NCI-H69 (cell line): ENCODE measurements around the gene OR7A5.
"Not testable (repeated sequence)": the region's sequence is repeated elsewhere in the genome, so short reads cannot be mapped to it uniquely, and the experiment has no call there.

Experiments
- DNase-seq: peaks from one replicate; lab custom pipeline; 2025; lab: John Stamatoyannopoulos, UW

The OR7A5 gene

DNA sequence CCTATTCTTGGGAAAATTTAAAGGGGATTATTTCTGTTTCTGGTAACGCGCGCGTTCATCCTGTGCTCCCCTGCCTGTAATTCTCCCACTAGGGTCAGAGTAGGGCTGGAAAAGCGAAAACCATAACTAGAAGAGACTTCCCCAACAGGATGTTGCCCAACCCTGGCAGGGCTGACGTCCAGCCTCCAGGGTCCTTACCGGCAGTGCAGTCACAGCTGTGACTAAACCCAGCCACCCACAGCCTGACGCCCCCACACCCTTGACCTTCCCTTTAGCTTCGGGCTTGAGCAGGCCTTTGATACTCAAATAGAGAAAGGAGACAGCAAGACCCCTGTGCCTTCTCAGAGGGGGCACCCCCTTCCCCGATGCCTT, 50.3 kb downstream of the OR7A5 start:
- DNase-seq, result not testable (repeated sequence)

DNA sequence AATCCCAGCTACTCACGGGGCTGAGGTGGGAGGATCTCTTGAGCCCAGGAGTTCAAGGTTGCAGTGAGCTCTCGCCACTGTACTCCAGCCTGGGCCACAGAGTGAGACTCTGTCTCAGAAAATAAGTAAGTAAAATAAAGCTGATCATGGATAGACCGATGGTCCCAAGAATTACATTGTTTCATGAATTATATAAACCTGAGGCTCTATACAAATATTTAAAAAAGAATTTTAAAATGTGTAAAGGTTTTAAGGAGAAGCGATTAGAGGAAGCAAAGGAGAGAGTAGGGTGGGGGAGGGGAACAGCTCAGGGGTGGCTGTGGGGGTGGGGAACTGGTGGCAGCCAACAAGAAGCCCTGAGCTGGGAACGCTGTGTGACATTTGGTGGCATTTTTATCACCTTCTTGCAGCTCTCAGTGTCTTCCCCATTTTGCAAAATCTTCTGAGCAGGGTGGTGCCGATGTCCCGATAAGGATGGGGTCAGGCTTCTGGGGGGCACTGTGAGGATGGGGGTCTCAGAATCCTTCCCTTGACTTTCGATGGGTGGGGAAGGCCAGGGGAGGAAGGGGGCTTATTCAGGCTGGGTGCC, 51.5 kb downstream of the OR7A5 start:
- DNase-seq, result not testable (repeated sequence)

DNA sequence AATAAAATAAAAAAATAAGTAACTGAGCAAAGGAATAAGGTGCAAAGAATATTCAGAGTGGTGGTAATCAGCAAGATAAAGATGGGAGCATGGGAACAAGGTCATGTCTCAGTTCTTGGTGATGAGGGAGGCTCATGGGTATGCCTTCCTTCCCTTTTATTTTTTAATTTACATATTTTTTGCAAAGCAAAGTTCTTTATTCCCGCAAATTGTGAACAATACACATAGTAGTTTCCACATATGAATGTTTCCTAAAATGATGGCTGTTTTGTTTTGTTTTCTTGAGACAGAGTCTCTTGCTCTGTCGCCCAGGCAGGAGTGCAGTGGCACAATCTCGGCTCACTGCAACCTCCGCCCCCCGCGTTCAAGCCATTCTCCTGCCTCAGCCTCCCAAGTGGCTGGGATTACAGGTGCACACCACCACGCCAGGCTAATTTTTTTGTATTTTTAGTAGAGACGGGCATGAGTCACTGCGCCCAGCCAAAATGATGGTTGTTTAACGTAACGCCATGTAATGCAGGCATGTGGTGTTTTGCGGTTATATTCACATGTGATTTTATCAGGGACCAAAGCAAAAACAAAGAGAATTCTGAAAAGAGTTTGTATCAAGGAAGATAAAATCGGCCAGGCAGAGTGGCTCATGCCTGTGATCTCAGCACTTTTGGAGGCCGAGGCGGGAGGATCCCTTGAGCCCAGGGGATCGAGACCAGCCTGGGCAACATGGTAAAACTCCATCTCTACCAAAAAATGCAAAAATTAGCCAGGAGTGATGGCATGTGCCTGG, 52.2 kb downstream of the OR7A5 start:
- DNase-seq, result no peak

DNA sequence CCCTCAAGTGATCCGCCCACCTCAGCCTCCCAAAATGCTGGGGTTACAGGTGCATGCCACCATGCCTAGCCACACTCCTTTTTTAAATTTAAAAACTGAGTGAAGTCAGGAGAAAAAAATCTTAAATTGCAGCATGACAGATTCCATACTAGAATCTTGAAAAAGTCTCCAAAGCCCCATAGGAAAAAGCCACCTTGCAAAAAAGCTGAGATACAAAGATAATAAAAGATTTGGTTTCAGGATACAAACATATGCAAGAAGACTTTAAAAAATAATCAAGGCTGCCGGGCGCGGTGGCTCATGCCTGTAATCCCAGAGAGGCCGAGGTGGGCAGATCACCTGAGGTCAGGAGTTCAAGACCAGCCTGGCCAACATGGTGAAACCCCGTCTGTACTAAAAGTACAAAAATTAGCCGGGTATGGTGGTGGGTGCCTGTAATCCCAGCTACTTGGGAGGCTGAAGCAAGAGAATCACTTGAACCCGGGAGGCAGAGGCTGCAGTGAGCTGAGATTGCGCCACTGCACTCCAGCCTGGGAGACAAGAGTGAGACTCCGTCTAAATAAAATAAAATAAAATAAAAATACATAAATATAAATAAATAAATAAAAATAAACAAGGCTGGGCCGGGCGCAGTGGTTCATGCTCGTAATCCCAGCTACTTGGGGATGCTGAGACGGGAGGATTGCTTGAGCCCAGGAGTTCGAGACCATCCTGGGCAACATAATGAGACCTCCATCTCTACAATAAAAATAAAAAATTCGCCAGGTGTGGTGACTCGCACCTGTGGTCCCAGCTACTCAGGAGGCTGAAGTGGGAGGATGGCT, 53.1 kb downstream of the OR7A5 start:
- DNase-seq, result not testable (repeated sequence)

GRCh38 chr19:14780622-14781225, 54.3 kb downstream of the OR7A5 start:
- DNase-seq, result not testable (repeated sequence)

DNA sequence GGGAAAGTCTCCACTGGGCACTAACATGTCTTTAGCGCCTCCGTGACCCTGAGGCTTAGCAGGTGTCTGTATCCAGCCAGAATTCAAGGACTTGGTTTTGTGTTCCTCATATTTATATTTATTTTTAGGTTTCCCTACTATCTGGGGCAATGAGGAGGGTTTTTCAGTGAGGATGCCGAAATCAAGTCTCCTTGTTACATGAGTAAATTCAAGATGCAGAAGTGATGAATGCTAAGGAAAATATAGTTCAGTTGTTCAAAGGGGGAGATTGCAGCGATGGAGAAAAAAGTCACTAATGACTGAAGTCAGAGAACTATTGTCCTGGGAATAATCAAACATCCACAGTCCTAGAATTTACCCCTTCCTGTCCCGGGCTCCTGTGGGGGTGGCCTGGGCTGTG, 55.8 kb downstream of the OR7A5 start:
- DNase-seq, result no peak

- not testable (repeated sequence) for DNase-seq
These were observed 56.7 kb downstream of the OR7A5 start, which contains the start of gene ADGRE2 for GRCh38 chr19:14778110-14778845. ADGRE2 (minus strand) TSS chr19:14778560; CDS start chr19:14776756, 1,804 bp downstream.

DNA sequence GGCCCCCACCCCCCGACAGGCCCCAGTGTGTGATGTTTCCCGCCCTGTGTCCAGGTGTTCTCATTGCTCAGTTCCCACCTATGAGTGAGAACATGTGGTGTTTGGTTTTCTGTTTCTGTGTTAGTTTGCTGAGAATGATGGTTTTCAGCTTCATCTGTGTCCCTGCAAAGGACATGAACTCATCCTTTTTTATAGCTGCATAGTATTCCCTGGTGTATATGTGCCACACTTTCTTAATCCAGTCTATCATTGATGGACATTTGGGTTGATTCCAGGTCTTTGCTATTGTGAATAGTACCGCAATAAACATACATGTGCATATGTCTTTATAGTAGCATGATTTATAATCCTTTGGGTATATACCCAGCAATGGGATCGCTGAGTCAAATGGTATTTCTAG, 57.3 kb downstream of the OR7A5 start:
- DNase-seq, result not testable (repeated sequence)
